H1 (cell line): ENCODE results near the gene CNIH3. TPM values are rescaled to one million over a fixed set of nuclear protein-coding genes. Genes with fewer than 3 reads are reported as not detected.

Source experiments
- ATF2 ChIP-seq: IDR thresholded peaks from 2 replicates; pipeline ENCODE4 v1.6.1; 2012; ENCODE audit warnings: low read length, inconsistent platforms
- ATF3 ChIP-seq: IDR thresholded peaks from 2 replicates; pipeline ENCODE4 v1.6.1; 2011; ENCODE audit warnings: low read depth, mild to moderate bottlenecking, low read length; ENCODE audit not compliant: insufficient read depth
- CTBP2 ChIP-seq: IDR thresholded peaks from 2 replicates; pipeline ENCODE4 v1.7.0; 2011; ENCODE audit warnings: borderline replicate concordance, mild to moderate bottlenecking, moderate library complexity, mixed read lengths, low read length; ENCODE audit not compliant: insufficient read depth, insufficient read length
- KDM4A ChIP-seq: IDR thresholded peaks from one replicate; pipeline ENCODE4 v1.7.1; 2012; ENCODE audit warnings: low read depth, mild to moderate bottlenecking, moderate library complexity, low read length, inconsistent platforms; ENCODE audit not compliant: severe bottlenecking
- PHF8 ChIP-seq: fragments of 200-600 bp; sonication (generic); conservative IDR thresholded peaks from 2 replicates; pipeline ENCODE4 v1.7.1; 2012; ENCODE audit warnings: low read depth, mild to moderate bottlenecking, inconsistent platforms, low read length, moderate library complexity
- RNF2 ChIP-seq: fragments of 200-900, 300-1000 bp; sonication (generic); IDR thresholded peaks from 2 replicates; pipeline ENCODE4 v1.7.1; 2016; ENCODE audit warnings: borderline replicate concordance, low read depth, mild to moderate bottlenecking, antibody characterized with exemption, low read length; ENCODE audit not compliant: poor library complexity, severe bottlenecking; ENCODE audit errors: missing control alignments
- SP1 ChIP-seq: IDR thresholded peaks from 2 replicates; pipeline ENCODE4 v1.6.1; 2011; ENCODE audit warnings: low read depth, low read length
- TEAD4 ChIP-seq: IDR thresholded peaks from 2 replicates; pipeline ENCODE4 v1.6.1; 2012; ENCODE audit warnings: low read depth, low read length, inconsistent platforms, mixed read lengths
- polyA plus RNA-seq, 7 experiments: library from polyadenylated mRNA; depleted of rRNA in 3 of 7; stranded (reverse) in 5 of 7; unstranded in 2 of 7; fragments of >200 nt in 5 of 7; fragments of 200-250 nt in 2 of 7; gene quantifications; 1 replicate in 5 of 7; 2 replicates in 1 of 7; 4 replicates in 1 of 7; pipeline versions ENCODE4 v1.2.1 to v1.2.3, GENCODE V29; 2011 to 2013; ENCODE audit warnings: missing spikeins in 2 of 7, mixed read lengths in 2 of 7
- total RNA-seq: library from RNA; stranded (reverse); fragmentation: NEBNext Ultra II Directional; extraction: Animal tissue kit (Norgen Biotek cat#: 25700); gene quantifications from 2 replicates; pipeline ENCODE4 v1.2.1, GENCODE V29; 2021

CNIH3 gene
- total and polyA plus RNA-seq, 2 of the 8 experiments (the other 6 are each of a cell fraction or from before 2014, with no cell fraction given): 3.7 to 5.6 TPM

- no peak for TF ChIP-seq KDM4A
- no peak for TF ChIP-seq TEAD4
- TF ChIP-seq ATF3: no peak
- TF ChIP-seq CTBP2: no peak
- no peak for TF ChIP-seq RNF2
- no peak for TF ChIP-seq ATF2
- TF ChIP-seq SP1: no peak
- no peak for TF ChIP-seq PHF8
- TF ChIP-seq, all 59 proteins: peak for 0
Observed at GRCh38 chr1:224739997-224740684, 124.0 kb downstream of the CNIH3 start (continued).
